A549 (cell line): Measurements from ENCODE around the gene P3H2. TPM values are rescaled to one million over a fixed set of nuclear protein-coding genes. Genes with fewer than 3 reads are reported as not detected.

Experiments used
- ATAC-seq, 2 experiments: fragments of 200-7000 bp in 1 of 2; fragments of >200 bp in 1 of 2; cut with Nextera tagmentation in 1 of 2; cut with Tn5 transposase in 1 of 2; 3 replicates each; pipeline versions ENCODE4 v1.8.0 to v1.9.1; 2018 to 2020; ENCODE audit warnings: mild to moderate bottlenecking in 1 of 2, moderate library complexity in 1 of 2
- CTCF ChIA-PET: fragments of 300-600 bp; sonication (Branson Sonifier 250); formaldehyde crosslinking; extraction: SDS; loops from one replicate; lab custom pipeline; 2021; ENCODE audit warnings: antibody characterized with exemption, inconsistent platforms; lab: Yijun Ruan, JAX
- POLR2A ChIA-PET: fragments of 350-600 bp; formaldehyde crosslinking; extraction: SDS; loops from one replicate; lab custom pipeline; 2021; ENCODE audit warnings: antibody characterized with exemption, inconsistent platforms; lab: Yijun Ruan, JAX
- DNase-seq, 2 experiments: peaks; one replicate each; pipeline versions ENCODE4 v3.0.0 to v3.0.0-alpha.2; 2011 to 2016; ENCODE audit warnings: low read depth in 1 of 2, low spot score in 1 of 2
- FAIRE-seq: peaks from 2 replicates; lab custom pipeline; 2011; peaks lifted over from hg19 to GRCh38; lab: Jason Lieb, UNC
- H3K27ac ChIP-seq, 2 experiments: fragments of >200 bp; sonication (Bioruptor Twin); formaldehyde crosslinking; 3 replicates each; pipeline ENCODE4 v1.5.1; 2016 to 2017
- H3K4me1 ChIP-seq: fragments of >200 bp; sonication (Bioruptor Twin); formaldehyde crosslinking; 3 replicates; pipeline ENCODE4 v1.6.1; 2016
- H3K4me2 ChIP-seq: fragments of >200 bp; sonication (Bioruptor Twin); formaldehyde crosslinking; 3 replicates; pipeline ENCODE4 v1.6.1; 2016
- H3K4me3 ChIP-seq: fragments of >200 bp; sonication (Bioruptor Twin); formaldehyde crosslinking; 3 replicates; pipeline ENCODE4 v1.5.1; 2016
- H3K9me3 ChIP-seq: fragments of >200 bp; sonication (Bioruptor Twin); formaldehyde crosslinking; 3 replicates; pipeline ENCODE4 v1.6.1; 2016
- BHLHE40 ChIP-seq: IDR thresholded peaks from 2 replicates; pipeline ENCODE4 v1.6.1; 2012; ENCODE audit warnings: low read depth, low read length, inconsistent platforms
- CBX2 ChIP-seq: fragments of 200-600 bp; sonication (generic); IDR thresholded peaks from 2 replicates; pipeline ENCODE4 v1.6.1; 2016; ENCODE audit warnings: low read depth, mild to moderate bottlenecking, borderline replicate concordance
- CEBPB ChIP-seq, 2 experiments: fragments of >200 bp in 1 of 2; sonication (Bioruptor Twin) in 1 of 2; formaldehyde crosslinking in 1 of 2; IDR thresholded peaks; 2 replicates each; pipeline ENCODE4 v1.6.1; 2012 to 2016
- CHD2 ChIP-seq: fragments of 150-350 bp; IDR thresholded peaks from 2 replicates; pipeline ENCODE4 v1.6.1; 2014; ENCODE audit warnings: low read length; ENCODE audit not compliant: partially characterized antibody
- EHMT2 ChIP-seq: fragments of 200-600 bp; sonication (generic); IDR thresholded peaks from 2 replicates; pipeline ENCODE4 v1.6.1; 2016; ENCODE audit warnings: antibody characterized with exemption, low read depth, mild to moderate bottlenecking, moderate library complexity
- EP300 ChIP-seq, 2 experiments: fragments of >200 bp; sonication (Bioruptor Twin); formaldehyde crosslinking; IDR thresholded peaks; 2 replicates in 1 of 2; 3 replicates in 1 of 2; pipeline ENCODE4 v1.6.1; 2016 to 2017
- ESRRA ChIP-seq: fragments of 150-350 bp; IDR thresholded peaks from 2 replicates; pipeline ENCODE4 v1.6.1; 2014; ENCODE audit warnings: mild to moderate bottlenecking, low read length, borderline replicate concordance
- FOSB ChIP-seq: fragments of 250-450 bp; sonication (Bioruptor Pico); IDR thresholded peaks from 2 replicates; pipeline ENCODE4 v1.5.0; 2020; ENCODE audit warnings: mild to moderate bottlenecking, moderate library complexity
- FOSL2 ChIP-seq, 2 experiments: fragments of 450-650 bp in 1 of 2; fragments of >200 bp in 1 of 2; sonication (Bioruptor Twin) in 1 of 2; formaldehyde crosslinking; IDR thresholded peaks; 2 replicates each; pipeline versions ENCODE4 v1.5.0 to v1.6.1; 2016 to 2020; ENCODE audit warnings: mild to moderate bottlenecking in 1 of 2, moderate library complexity in 1 of 2
- FOXS1 ChIP-seq: fragments of 250-450 bp; sonication (Bioruptor Pico); IDR thresholded peaks from 2 replicates; pipeline ENCODE4 v1.5.0; 2020; ENCODE audit warnings: mild to moderate bottlenecking, moderate library complexity
- GATA3 ChIP-seq: IDR thresholded peaks from 2 replicates; pipeline ENCODE4 v1.6.1; 2012; ENCODE audit warnings: borderline replicate concordance
- HDAC2 ChIP-seq: fragments of 200-600 bp; sonication (generic); IDR thresholded peaks from 2 replicates; pipeline ENCODE4 v1.6.1; 2016
- HMGXB4 ChIP-seq: fragments of 250-450 bp; sonication (Bioruptor Pico); IDR thresholded peaks from 2 replicates; pipeline ENCODE4 v1.5.0; 2021; ENCODE audit warnings: mild to moderate bottlenecking, moderate library complexity, borderline replicate concordance
- HOXB13 ChIP-seq: fragments of 250-450 bp; sonication (Bioruptor Pico); IDR thresholded peaks from 2 replicates; pipeline ENCODE4 v1.5.0; 2020; ENCODE audit warnings: low read depth, mild to moderate bottlenecking, moderate library complexity
- HOXB5 ChIP-seq: fragments of 250-450 bp; sonication (Bioruptor Pico); IDR thresholded peaks from 2 replicates; pipeline ENCODE4 v1.5.0; 2020; ENCODE audit warnings: mild to moderate bottlenecking, moderate library complexity
- JUN ChIP-seq, 2 experiments: fragments of >200 bp; sonication (Bioruptor Twin); formaldehyde crosslinking; IDR thresholded peaks; 2 replicates in 1 of 2; 3 replicates in 1 of 2; pipeline ENCODE4 v1.6.1; 2016 to 2017
- JUNB ChIP-seq: fragments of >200 bp; sonication (Bioruptor Twin); formaldehyde crosslinking; IDR thresholded peaks from 2 replicates; pipeline ENCODE4 v1.6.1; 2016
- KDM5A ChIP-seq: fragments of 200-600 bp; sonication (generic); IDR thresholded peaks from 2 replicates; pipeline ENCODE4 v1.6.1; 2016; ENCODE audit warnings: antibody characterized with exemption, mild to moderate bottlenecking
- MAX ChIP-seq: IDR thresholded peaks from 2 replicates; pipeline ENCODE4 v1.6.1; 2012
- MAZ ChIP-seq: fragments of 150-350 bp; IDR thresholded peaks from 2 replicates; pipeline ENCODE4 v1.6.1; 2014; ENCODE audit warnings: antibody characterized with exemption, low read depth, low read length, borderline replicate concordance
- MYC ChIP-seq: IDR thresholded peaks from 2 replicates; pipeline ENCODE4 v1.6.1; 2012; ENCODE audit warnings: mild to moderate bottlenecking, inconsistent platforms, low read length, improper control_type of control experiment, borderline replicate concordance
- NFE2L2 ChIP-seq: fragments of 150-350 bp; conservative IDR thresholded peaks from 2 replicates; pipeline ENCODE4 v1.6.1; 2014; ENCODE audit warnings: low read length
- NPAS2 ChIP-seq: fragments of 250-450 bp; sonication (Bioruptor Pico); IDR thresholded peaks from 2 replicates; pipeline ENCODE4 v1.8.0; 2022; ENCODE audit warnings: mild to moderate bottlenecking, moderate library complexity, borderline replicate concordance
- NR3C1 ChIP-seq: fragments of >200 bp; sonication (Bioruptor Twin); formaldehyde crosslinking; IDR thresholded peaks from 3 replicates; pipeline ENCODE4 v1.6.1; 2017
- PBX3 ChIP-seq: IDR thresholded peaks from 2 replicates; pipeline ENCODE4 v1.6.1; 2012
- PHF8 ChIP-seq: fragments of 200-600 bp; sonication (generic); IDR thresholded peaks from 2 replicates; pipeline ENCODE4 v1.6.1; 2016; ENCODE audit warnings: low read depth, mild to moderate bottlenecking, antibody characterized with exemption, moderate library complexity, borderline replicate concordance
- POLR2A ChIP-seq: IDR thresholded peaks from 2 replicates; pipeline ENCODE4 v1.6.1; 2012; ENCODE audit warnings: mild to moderate bottlenecking, low read length
- POLR2AphosphoS2 ChIP-seq: conservative IDR thresholded peaks from 2 replicates; pipeline ENCODE4 v1.6.1; 2012; ENCODE audit warnings: low read length, improper control_type of control experiment, inconsistent platforms
- RARB ChIP-seq: fragments of 250-450 bp; sonication (Bioruptor Pico); IDR thresholded peaks from 2 replicates; pipeline ENCODE4 v1.8.0; 2021; ENCODE audit warnings: mild to moderate bottlenecking, moderate library complexity
- RFX5 ChIP-seq: fragments of 450-650 bp; IDR thresholded peaks from 2 replicates; pipeline ENCODE4 v1.7.1; 2014; ENCODE audit warnings: antibody characterized with exemption, mild to moderate bottlenecking, moderate library complexity
- RNF2 ChIP-seq: fragments of 200-600 bp; sonication (generic); IDR thresholded peaks from 2 replicates; pipeline ENCODE4 v1.6.1; 2016; ENCODE audit warnings: low read depth, mild to moderate bottlenecking, antibody characterized with exemption, moderate library complexity, borderline replicate concordance
- USF2 ChIP-seq: fragments of 450-650 bp; IDR thresholded peaks from 2 replicates; pipeline ENCODE4 v1.6.1; 2014; ENCODE audit warnings: antibody characterized with exemption
- ZC3H11A ChIP-seq: fragments of 450-650 bp; IDR thresholded peaks from 2 replicates; pipeline ENCODE4 v1.6.1; 2014; ENCODE audit warnings: antibody characterized with exemption, mild to moderate bottlenecking
- ZNF302 ChIP-seq: fragments of 250-450 bp; sonication (Bioruptor Pico); IDR thresholded peaks from 2 replicates; pipeline ENCODE4 v1.9.0; 2021; ENCODE audit warnings: inconsistent platforms, mild to moderate bottlenecking, moderate library complexity
- ZSCAN20 ChIP-seq: fragments of 250-450 bp; sonication (Bioruptor Pico); IDR thresholded peaks from 2 replicates; pipeline ENCODE4 v1.8.0; 2022; ENCODE audit warnings: mild to moderate bottlenecking, moderate library complexity
- WGBS: methylation state at CpG from one replicate; pipeline ENCODE4 v1.1.6; 2017; ENCODE audit errors: missing lambda C conversion rate; 5-methylcytosine and 5-hydroxymethylcytosine counted together
- polyA plus RNA-seq, 4 experiments: library from polyadenylated mRNA; depleted of rRNA in 3 of 4; stranded (reverse); fragments of >200 nt; fragmentation: RNase III in 1 of 4; extraction: RNeasy Plus Mini Kit Qiagen cat#74134 plus additional on column Dnase treatment in 1 of 4; gene quantifications; 2 replicates in 3 of 4; 3 replicates in 1 of 4; pipeline ENCODE4 v1.2.3, GENCODE V29; 2011 to 2017

P3H2 gene
- polyA plus RNA-seq, 2 of the 4 experiments (the other 2 are of a cell fraction): 56.6 to 72.5 TPM

GRCh38 chr3:190116551-190117067, 4.1 kb downstream of the P3H2 start (continued):
- TF ChIP-seq EHMT2 (no peak), CEBPB (IDR thresholded peaks at IDR 0.05) (no peak), FOSL2 (IDR thresholded peaks at IDR 0.05) (0 out of 2 replicates have a peak, but pooled peaks have one; percentile 18), FOSL2 (CRISPR knock-in tag; IDR thresholded peaks at IDR 0.05) (peak; percentile 41; the same call in 1 of the 2 replicates), KDM5A (no peak), PBX3 (no peak), NR3C1 (no peak), RFX5 (no peak), CHD2 (no peak), ZC3H11A (no peak), ESRRA (no peak), NPAS2 (CRISPR knock-in tag) (no peak), RNF2 (no peak), EP300 (IDR thresholded peaks at IDR 0.05) (peak in 1 of 2 experiments; percentile 27; a peak in 1 of 5 replicates), HMGXB4 (no peak), MYC (no peak), MAX (peak; percentile 67), HDAC2 (no peak), POLR2A (no peak), USF2 (no peak)

GRCh38 chr3:190110826-190111225, 9.9 kb downstream of the P3H2 start:
- Histone ChIP-seq H3K27ac (0 out of 6 replicates have a peak overlapping the region, but pooled peaks of 1 of the 2 experiments have one; percentile 18), H3K9me3 (no peaks in the 10 kb centered on the region), H3K4me1 (peaks cover 58% of the 10 kb centered on the region), H3K4me3 (no peak overlapping the region), H3K4me2 (no peak overlapping the region)
- POLR2A ChIA-PET: no interaction called here
- DNase-seq: no peak
- TF ChIP-seq RARB (CRISPR knock-in tag) (no peak), HOXB5 (CRISPR knock-in tag) (no peak), NFE2L2 (no peak), PBX3 (no peak), HMGXB4 (no peak), BHLHE40 (no peak), ESRRA (no peak), HOXB13 (no peak), FOSB (CRISPR knock-in tag) (no peak), JUNB (no peak), POLR2AphosphoS2 (no peak), FOXS1 (CRISPR knock-in tag) (no peak), PHF8 (no peak), ZSCAN20 (CRISPR knock-in tag) (no peak), JUN (IDR thresholded peaks at IDR 0.05) (no peak), ZNF302 (CRISPR knock-in tag) (no peak), CBX2 (no peak), MAZ (no peak), RNF2 (no peak), GATA3 (no peak)
- TF ChIP-seq, all 56 proteins: peak for 0
- ATAC-seq: no peak
- FAIRE-seq: no peak
- WGBS: 17% methylated on average over 1 of the region's 1 CpG
- CTCF ChIA-PET: interaction anchor here (2.0 kb wide), 1 partner anchor 10 kb away, joined by 6 read pairs; the partner anchor contains the start of gene P3H2
